Measurements from ENCODE around the gene NIBAN1.
"Not testable (repeated sequence)": the region's sequence is repeated elsewhere in the genome, so short reads cannot be mapped to it uniquely, and the experiment has no call there.

The NIBAN1 gene, protein sequence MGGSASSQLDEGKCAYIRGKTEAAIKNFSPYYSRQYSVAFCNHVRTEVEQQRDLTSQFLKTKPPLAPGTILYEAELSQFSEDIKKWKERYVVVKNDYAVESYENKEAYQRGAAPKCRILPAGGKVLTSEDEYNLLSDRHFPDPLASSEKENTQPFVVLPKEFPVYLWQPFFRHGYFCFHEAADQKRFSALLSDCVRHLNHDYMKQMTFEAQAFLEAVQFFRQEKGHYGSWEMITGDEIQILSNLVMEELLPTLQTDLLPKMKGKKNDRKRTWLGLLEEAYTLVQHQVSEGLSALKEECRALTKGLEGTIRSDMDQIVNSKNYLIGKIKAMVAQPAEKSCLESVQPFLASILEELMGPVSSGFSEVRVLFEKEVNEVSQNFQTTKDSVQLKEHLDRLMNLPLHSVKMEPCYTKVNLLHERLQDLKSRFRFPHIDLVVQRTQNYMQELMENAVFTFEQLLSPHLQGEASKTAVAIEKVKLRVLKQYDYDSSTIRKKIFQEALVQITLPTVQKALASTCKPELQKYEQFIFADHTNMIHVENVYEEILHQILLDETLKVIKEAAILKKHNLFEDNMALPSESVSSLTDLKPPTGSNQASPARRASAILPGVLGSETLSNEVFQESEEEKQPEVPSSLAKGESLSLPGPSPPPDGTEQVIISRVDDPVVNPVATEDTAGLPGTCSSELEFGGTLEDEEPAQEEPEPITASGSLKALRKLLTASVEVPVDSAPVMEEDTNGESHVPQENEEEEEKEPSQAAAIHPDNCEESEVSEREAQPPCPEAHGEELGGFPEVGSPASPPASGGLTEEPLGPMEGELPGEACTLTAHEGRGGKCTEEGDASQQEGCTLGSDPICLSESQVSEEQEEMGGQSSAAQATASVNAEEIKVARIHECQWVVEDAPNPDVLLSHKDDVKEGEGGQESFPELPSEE

DNA sequence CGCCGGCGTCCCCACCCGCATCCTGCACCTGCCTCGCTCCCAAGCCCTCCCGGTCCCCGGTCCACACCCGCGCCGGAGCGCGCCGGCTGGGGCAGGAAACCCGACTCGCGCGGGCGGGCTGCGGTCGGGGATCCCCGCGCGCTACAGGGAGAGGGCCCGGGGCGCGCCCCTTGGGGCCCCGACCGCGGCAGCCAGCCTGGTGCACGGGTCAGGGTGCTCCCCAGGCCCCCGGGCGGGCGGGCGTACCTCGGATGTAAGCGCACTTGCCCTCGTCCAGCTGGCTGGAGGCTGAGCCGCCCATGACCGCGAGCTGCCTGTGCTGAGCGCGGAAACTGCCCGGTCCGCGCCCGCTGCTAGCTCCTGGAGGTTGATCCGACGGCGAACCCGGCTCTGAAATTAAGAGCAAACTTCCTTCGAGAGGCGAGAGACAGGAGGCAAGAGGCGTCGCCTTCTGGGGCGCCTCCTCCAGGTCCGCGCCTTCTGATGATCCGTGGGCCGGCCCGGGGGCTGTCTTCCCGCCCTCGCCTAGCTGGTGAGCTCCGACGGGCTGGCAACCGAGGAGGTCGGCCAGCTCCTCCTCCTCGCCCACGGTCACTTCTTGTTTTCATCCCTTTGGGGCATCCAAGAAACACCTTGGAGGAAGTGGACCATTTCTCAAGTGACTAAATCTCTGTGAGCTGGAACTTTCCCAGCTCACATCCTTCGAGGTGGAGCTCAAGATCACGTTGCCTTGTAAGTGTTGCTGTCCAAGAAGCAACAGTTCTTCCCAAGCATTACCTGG lies at the start of gene NIBAN1:
TSS of gene NIBAN1 (minus strand) at position 453 of the 781 bp plus-strand sequence. CDS start at position 301, 152 bp downstream.
- DNase-seq (ENCODE audit: low read depth in 2 of 2) = peak; percentile 41 to 45

DNA sequence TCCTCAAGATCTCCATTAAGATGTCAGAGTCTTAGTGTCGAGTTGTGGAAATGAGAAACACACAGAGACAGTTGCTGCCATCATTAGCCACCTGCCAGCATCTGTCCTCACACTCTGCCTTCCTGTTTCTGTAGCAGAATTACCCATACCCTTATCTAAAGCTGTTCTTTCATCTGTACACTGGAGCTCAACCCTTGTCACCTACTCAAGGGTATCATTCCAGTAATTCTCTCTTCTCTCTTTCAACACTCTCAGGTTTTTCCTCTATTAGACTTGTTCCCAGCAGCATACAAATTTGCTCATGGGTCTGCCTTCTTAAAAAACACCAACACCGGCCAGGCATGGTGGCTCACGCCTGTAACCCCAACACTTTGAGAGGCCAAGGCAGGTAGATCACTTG lies 43.7 kb upstream of the NIBAN1 start:
- DNase-seq (ENCODE audit: low read depth in 2 of 2) = no peak

DNA sequence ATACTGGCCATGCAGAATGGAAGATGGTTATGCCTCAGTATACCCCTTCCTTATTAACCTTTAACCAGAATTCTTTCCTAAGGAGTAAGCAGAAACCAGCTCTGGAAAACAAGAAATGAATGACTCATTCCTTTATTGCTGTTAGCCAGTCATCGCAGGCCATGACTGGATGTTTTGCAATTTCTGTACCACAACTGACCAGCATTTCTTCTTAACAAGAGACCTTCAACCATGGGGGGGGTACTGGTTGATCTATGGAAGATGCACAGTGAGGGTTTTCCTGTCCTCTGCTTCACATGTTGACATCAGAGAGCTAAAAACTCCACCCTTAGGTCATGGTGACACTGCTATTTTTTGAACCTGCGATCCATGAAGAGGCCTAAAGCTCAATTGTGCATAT lies 43.0 kb upstream of the NIBAN1 start:
- no peak for DNase-seq (ENCODE audit: low read depth in 2 of 2)

DNA sequence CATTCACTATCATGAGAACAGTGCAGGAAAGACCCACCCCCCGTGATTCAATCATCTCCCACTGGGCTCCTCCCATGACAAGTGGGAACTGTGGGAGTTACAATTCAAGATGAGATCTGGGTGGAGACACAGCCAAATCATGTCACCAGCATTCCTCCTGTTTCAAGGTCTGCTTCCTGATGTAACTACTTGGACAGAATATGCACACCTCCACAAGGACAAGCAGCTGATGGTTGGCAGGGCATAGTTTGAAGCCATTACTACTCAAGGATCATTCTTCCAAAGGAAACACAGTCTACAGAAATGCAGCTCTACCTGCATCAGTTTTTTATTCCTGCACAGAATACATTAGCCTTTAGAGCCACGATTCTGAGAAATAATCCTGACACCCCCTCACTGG lies 42.6 kb upstream of the NIBAN1 start:
- no peak for DNase-seq (ENCODE audit: low read depth in 2 of 2)

- no peak for DNase-seq (ENCODE audit: low read depth in 2 of 2)
These were observed 41.3 kb upstream of the NIBAN1 start for GRCh38 chr1:185015631-185016030.

- DNase-seq (ENCODE audit: low read depth in 2 of 2) = no peak
These were observed 40.6 kb upstream of the NIBAN1 start for GRCh38 chr1:185014941-185015340.

DNA sequence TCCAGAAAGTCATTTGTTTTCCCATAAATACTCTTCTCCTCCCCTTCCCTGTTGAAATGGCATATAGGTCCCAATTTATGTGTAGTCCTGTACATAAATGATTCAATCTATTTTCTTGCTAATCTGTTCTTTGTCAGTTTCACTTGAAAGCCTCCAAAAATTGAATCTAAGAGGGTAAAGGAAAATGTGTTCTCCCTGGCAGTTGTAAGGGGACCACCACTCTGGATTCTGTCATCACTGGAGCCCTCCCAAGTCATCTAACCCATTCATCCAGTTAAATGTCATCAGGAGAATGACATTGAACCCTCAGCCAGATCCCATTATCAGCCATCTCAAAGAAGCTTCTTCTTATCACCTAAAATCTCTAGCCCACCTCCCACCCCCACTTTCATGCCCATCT lies 36.1 kb upstream of the NIBAN1 start:
- DNase-seq (ENCODE audit: low read depth in 2 of 2) = no peak

- DNase-seq (ENCODE audit: low read depth in 2 of 2) = no peak
These were observed 34.5 kb upstream of the NIBAN1 start for GRCh38 chr1:185008838-185009237.

DNA sequence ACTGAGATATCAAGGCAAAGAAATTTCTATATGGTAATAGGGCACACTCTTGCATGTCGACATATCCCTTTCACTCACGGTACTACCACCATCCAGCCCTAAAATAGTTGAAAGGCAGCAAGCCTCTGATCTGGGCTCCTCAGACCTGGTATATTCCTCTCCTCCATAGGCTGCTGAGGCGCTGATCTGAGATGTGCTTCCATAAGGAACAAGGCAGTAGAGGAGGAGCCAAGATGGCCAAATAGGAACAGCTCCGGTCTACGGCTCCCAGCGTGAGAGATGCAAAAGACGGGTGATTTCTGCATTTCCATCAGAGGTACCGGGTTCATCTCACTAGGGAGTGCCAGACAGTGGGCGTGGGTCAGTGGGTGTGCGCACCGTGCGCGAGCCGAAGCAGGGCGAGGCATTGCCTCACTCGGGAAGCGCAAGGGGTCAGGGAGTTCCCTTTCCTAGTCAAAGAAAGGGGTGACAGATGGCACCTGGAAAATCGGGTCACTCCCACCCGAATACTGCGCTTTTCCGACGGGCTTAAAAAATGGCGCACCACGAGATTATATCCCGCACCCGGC lies 27.1 kb upstream of the NIBAN1 start:
- not testable (repeated sequence) for DNase-seq (ENCODE audit: low read depth in 2 of 2)

- not testable (repeated sequence) for DNase-seq (ENCODE audit: low read depth in 2 of 2)
These were observed 25.7 kb upstream of the NIBAN1 start for GRCh38 chr1:184999974-185000373.

GRCh38 chr1:184994301-184994700 lies 20.0 kb upstream of the NIBAN1 start:
- DNase-seq (ENCODE audit: low read depth in 2 of 2) = no peak

DNA sequence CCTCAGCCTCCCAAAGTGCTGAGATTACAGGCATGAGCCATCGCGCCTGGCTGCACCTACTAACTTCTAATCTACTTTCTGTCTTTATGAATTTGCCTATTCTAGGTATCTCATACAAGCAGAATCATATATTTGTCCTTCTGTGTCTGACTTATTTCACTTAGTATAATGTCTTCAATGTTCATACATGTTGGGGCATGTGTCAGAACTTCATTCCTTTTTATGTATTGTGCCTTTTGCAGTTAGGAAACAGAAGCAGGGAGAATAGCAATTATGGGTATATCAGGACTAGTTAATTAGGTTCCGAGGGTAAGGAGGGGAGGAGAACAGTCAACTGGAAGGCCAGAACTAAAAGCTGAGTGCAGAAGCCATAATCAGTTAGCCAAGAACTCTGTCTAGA lies 18.0 kb upstream of the NIBAN1 start:
- DNase-seq (ENCODE audit: low read depth in 2 of 2) = no peak

- DNase-seq (ENCODE audit: low read depth in 2 of 2) = no peak
These were observed 15.9 kb upstream of the NIBAN1 start for GRCh38 chr1:184990204-184990603.

DNA sequence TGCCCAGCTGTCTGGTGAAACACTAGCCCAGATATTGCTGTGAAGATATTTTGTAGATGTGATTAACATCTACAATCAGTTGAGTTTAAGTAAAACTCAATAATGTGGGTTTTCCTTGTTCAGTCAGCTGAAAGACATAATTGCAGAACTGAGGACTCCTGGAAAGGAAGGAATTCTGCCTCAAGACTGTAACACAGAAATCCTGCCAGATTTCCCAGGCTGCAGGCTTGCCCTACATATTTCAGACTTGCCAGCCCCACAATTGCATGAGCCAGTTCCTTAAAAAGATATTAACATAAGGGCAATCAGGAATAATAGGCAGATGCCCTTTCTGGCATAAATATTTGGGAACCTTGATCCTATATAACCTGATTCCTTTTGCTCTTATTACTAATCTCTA lies 14.2 kb upstream of the NIBAN1 start:
- no peak for DNase-seq (ENCODE audit: low read depth in 2 of 2)

DNA sequence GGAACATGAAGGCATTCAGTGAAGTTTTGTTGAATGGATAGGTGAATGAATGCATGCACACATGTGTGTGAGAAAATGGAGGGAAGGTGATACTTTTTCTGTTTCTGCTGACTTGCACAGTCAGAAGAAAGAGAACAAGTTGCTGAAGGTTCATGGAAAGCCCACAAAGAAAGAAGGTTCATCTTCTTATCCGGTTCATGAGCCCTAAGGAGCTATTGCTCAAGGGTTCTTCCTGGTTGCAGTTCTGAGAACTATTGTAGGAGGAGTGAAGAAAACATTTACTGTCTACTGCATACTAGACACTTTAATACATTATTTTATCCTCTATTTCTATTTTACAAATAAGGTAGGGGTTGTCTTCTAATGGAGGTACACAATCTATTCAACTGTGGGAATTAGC lies 13.4 kb upstream of the NIBAN1 start:
- no peak for DNase-seq (ENCODE audit: low read depth in 2 of 2)

DNA sequence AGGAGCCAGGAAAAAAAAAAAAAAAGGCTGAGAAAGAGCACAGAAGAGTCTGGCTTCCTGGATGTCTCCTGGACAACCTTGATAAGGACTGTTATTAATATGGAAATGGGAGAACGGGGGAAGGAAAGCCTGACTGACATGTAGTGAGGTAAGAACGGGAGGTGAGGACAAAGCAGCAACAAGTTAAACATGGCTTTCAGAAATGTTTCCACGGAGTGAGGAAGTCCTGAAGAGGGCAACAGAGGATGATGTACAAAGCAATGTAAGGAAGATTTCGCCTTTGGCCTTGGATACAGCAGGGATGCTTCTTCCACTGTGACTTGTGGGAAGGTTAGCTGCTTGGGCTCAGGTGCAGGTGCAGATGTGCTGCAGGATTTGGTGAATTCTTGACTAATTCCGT lies 11.9 kb upstream of the NIBAN1 start:
- DNase-seq (ENCODE audit: low read depth in 2 of 2) = no peak

GRCh38 chr1:184982002-184982954 lies 8.0 kb upstream of the NIBAN1 start:
- DNase-seq (ENCODE audit: low read depth in 2 of 2) = peak; percentile 50 to 66

DNA sequence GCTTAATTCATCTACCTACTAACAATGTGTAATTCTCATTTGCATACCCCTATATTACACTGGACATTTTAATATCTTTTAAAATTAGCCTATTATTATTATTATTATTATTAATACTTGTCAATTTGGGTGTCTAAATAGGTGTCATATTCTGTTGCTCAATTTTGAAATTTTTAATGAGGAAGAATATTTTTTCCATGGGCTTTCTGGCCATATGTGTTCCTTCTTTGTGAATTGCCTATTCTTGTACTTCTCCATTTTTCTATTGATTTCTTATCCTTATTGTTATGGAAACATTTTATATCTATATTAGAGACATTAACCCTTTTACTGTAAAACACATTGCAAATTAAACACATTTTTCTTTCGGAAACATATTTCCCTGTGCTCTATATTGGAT lies 6.4 kb upstream of the NIBAN1 start:
- DNase-seq (ENCODE audit: low read depth in 2 of 2) = no peak

- DNase-seq (ENCODE audit: low read depth in 2 of 2) = no peak
These were observed 1.0 kb upstream of the NIBAN1 start for GRCh38 chr1:184975208-184975870.

GRCh38 chr1:184974837-184975115 lies 468 bp upstream of the NIBAN1 start:
- no peak for DNase-seq (ENCODE audit: low read depth in 2 of 2)

Measured in stimulated activated CD4-positive, alpha-beta T cell treated with anti-CD3 and anti-CD28 coated beads, Interleukin-15, amount 100 ng/mL, for 48 hours (primary cell).